B cell (primary cell): ENCODE results near the gene GLRX5.

Experiments used
- CTCF ChIP-seq: fragments of 200-600 bp; IDR thresholded peaks from one replicate; pipeline ENCODE4 v1.8.0; 2022; ENCODE audit warnings: antibody characterized with exemption, mild to moderate bottlenecking
- EZH2 ChIP-seq: IDR thresholded peaks from 2 replicates; pipeline ENCODE4 v1.6.1; 2012; ENCODE audit warnings: borderline replicate concordance, low read depth, mild to moderate bottlenecking, moderate library complexity, low read length; ENCODE audit not compliant: insufficient read depth, poor library complexity, severe bottlenecking

GRCh38 chr14:95522116-95522515, 12.7 kb upstream of the GLRX5 start:
- TF ChIP-seq CTCF (no peak), EZH2 (no peak)
